ENCODE data around the gene ZNF593OS. TPM values are rescaled to one million over a fixed set of nuclear protein-coding genes. Genes with fewer than 3 reads are reported as not detected.
A peak's percentile ranks its signal among the peaks of the same experiment; 100 is the strongest.

Gene ZNF593OS
- total and polyA plus RNA-seq, 2 experiments from 2014 or later, result 0.10 to 0.45 TPM

- Histone ChIP-seq H3K36me3 (replicated peaks; ENCODE audit: insufficient read depth, low read depth) (no peaks in the 10 kb centered on the region), H3K4me2 (peak overlapping the region; percentile 11), H3K27me3 (peaks cover 20% of the 10 kb centered on the region), H2AFZ (no peak overlapping the region), H4K20me1 (ENCODE audit: insufficient read depth, poor library complexity, severe bottlenecking) (no peaks in the 10 kb centered on the region), H3K79me2 (no peaks in the 10 kb centered on the region), H3K9me3 (ENCODE audit: low read depth) (no peaks in the 10 kb centered on the region), H3K27ac (no peak overlapping the region), H3K4me1 (ENCODE audit: insufficient read depth) (peaks cover 8% of the 10 kb centered on the region), H3K9me2 (replicated peaks; ENCODE audit: insufficient read depth) (no peaks in the 10 kb centered on the region), H3K4me3 (no peak overlapping the region)
- no peak for TF ChIP-seq CTCF (IDR thresholded peaks at IDR 0.05; ENCODE audit: poor library complexity)
- no peak for TF ChIP-seq EZH2 (IDR thresholded peaks at IDR 0.05; ENCODE audit: borderline replicate concordance)
- no peak for TF ChIP-seq EZH2phosphoT487 (IDR thresholded peaks at IDR 0.05; ENCODE audit: low read depth, severe bottlenecking, unreplicated experiment)
- DNase-seq (ENCODE audit: low spot score), result no peak
- WGBS (ENCODE audit: low lambda C conversion rate, missing lambda C conversion rate), result 34% methylated on average over 12 of the region's 12 CpGs
Measured at GRCh38 chr1:26156285-26157038, 15.2 kb downstream of the ZNF593OS start.

DNA sequence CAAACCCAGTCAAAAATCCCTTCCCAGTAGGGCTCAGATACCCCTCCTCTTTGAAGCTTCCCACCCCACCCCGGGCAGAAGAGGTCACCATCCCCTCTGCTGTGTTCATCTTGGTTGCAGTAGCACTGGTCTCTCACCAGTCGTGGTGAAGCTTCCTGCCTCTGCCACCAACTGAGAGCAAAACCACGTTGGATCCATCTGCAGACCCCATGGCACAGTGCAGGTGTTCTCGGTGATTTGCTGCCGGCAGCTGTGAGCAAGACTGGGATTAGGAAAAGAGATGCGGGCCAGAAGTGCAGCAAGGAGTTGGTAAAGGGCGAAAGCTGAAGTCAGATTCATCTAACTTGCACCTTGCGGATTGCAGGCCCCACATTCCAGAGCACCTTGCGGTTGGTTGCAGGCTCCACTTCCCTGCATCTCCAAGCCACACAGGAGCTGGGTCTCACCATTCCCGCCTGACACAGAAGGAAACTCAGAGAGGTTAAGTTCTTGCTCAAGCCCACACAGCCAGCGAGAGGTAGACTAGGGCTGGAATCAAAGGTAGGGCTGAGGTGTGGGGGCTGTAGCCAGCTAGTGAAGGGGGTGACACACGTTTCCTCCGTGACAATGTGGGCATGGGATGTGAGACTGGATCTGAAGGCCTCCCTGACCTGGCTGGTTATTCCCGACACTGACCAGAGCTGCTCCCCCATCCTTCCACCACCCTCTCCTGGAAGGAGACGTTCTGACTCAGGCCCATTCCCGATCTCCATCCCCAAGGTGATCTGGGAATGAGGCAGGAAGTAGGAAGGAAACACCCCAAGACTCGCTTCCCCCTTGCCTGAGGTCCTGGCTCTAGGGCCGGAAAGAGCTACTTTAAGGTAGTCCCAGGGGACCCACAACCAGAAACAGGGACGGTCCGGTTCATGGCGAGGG, 16.0 kb downstream of the ZNF593OS start:
- no peak overlapping the region for H3K4me3 ChIP-seq
- no peak overlapping the region for H3K4me2 ChIP-seq
- no peak overlapping the region for H2AFZ ChIP-seq
- no peak overlapping the region for H3K27ac ChIP-seq
- no peaks in the 10 kb centered on the region for H3K9me3 ChIP-seq (ENCODE audit: low read depth)
- 65% methylated on average over 21 of the region's 21 CpGs for WGBS (ENCODE audit: low lambda C conversion rate, missing lambda C conversion rate)
- no peaks in the 10 kb centered on the region for H3K36me3 ChIP-seq (replicated peaks; ENCODE audit: insufficient read depth, low read depth)
- peaks cover 20% of the 10 kb centered on the region for H3K27me3 ChIP-seq
- H4K20me1 ChIP-seq (ENCODE audit: insufficient read depth, poor library complexity, severe bottlenecking), result no peaks in the 10 kb centered on the region
- TF ChIP-seq EZH2phosphoT487 (IDR thresholded peaks at IDR 0.05; ENCODE audit: low read depth, severe bottlenecking, unreplicated experiment) (no peak), EZH2 (IDR thresholded peaks at IDR 0.05; ENCODE audit: borderline replicate concordance) (no peak), CTCF (IDR thresholded peaks at IDR 0.05; ENCODE audit: poor library complexity) (no peak)
- no peaks in the 10 kb centered on the region for H3K4me1 ChIP-seq (ENCODE audit: insufficient read depth)
- H3K9me2 ChIP-seq (replicated peaks; ENCODE audit: insufficient read depth), result no peaks in the 10 kb centered on the region
- H3K79me2 ChIP-seq, result no peaks in the 10 kb centered on the region
- DNase-seq (ENCODE audit: low spot score), result no peak

- Histone ChIP-seq H3K79me2 (no peaks in the 10 kb centered on the region), H3K27ac (no peak overlapping the region), H3K9me3 (ENCODE audit: low read depth) (no peaks in the 10 kb centered on the region), H3K9me2 (replicated peaks; ENCODE audit: insufficient read depth) (no peaks in the 10 kb centered on the region), H3K27me3 (peaks cover 16% of the 10 kb centered on the region), H3K4me3 (no peak overlapping the region), H3K36me3 (replicated peaks; ENCODE audit: insufficient read depth, low read depth) (no peaks in the 10 kb centered on the region), H3K4me1 (ENCODE audit: insufficient read depth) (no peaks in the 10 kb centered on the region), H2AFZ (no peak overlapping the region), H3K4me2 (no peak overlapping the region), H4K20me1 (ENCODE audit: insufficient read depth, poor library complexity, severe bottlenecking) (no peaks in the 10 kb centered on the region)
- DNase-seq (ENCODE audit: low spot score), result no peak
- no peak for TF ChIP-seq CTCF (IDR thresholded peaks at IDR 0.05; ENCODE audit: poor library complexity)
- TF ChIP-seq EZH2phosphoT487 (IDR thresholded peaks at IDR 0.05; ENCODE audit: low read depth, severe bottlenecking, unreplicated experiment), result no peak
- TF ChIP-seq EZH2 (IDR thresholded peaks at IDR 0.05; ENCODE audit: borderline replicate concordance), result no peak
- 37% methylated on average over 8 of the region's 9 CpGs for WGBS (ENCODE audit: low lambda C conversion rate, missing lambda C conversion rate)
Measured at GRCh38 chr1:26154750-26155149, 16.9 kb downstream of the ZNF593OS start.
